HG03097 (cell line): ENCODE measurements around the gene MTMR3.

Experiments
- ATAC-seq: cut with Tn5 transposase; IDR thresholded peaks from one replicate; pipeline ENCODE4 v1.9.1; 2021; ENCODE audit not compliant: unreplicated experiment, low FRiP score

MTMR3 gene

DNA sequence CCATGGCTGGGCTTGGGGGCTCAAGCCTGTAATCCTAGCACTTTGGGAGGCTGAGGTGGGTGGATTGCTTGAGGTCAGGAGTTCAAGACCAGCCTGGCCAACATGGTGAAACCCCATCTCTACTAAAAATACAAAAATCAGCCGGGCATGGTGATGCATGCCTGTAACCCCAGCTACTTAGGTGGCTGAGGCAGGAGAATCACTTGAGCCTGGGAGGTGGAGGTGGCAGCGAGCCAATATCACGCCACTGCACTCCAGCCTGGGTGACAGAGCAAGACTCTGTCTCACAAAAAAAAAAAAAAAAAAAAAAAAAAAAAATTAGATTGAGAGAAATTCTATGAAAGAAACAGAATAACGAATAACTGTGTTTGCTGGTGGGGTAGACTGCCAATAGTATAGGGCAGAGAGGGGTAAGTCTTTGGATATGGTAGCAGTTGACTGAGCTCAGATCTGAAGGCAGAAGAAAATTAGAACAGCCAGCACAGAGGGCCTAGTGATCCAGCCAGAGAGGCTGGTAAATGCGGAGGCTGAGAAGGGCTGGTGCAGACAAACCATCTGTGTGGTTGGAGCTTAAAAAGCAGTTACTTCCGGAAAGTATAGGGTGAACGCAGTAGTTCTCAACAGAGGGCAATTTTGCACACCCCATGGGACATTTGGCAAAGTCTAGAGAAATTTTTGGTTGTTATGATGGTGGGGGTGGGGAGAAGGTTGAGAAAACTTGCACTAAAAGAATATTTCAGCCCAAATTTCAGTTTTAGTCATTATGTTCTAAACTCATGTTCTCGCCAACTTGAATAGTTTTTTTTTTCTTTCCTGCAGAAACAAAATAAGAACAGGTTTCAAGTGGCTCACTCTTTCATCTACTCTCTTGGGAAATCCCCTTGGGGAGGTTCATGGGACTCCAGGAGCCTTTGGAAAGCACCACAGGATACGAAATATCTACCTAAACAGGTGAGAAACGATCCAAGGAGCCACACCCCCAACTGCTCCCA, 195.6 kb downstream of the MTMR3 start:
- ATAC-seq = no peak

- ATAC-seq = no peak
Observed at GRCh38 chr22:30079952-30080533, 197.1 kb downstream of the MTMR3 start, which contains the start of gene HORMAD2. TSS of gene HORMAD2 (plus strand) at chr22:30080464. CDS start at chr22:30093953, 13,489 bp downstream.
